AG09319 (cell line): ENCODE measurements around the gene ADAM22.

Experiments
- DNase-seq: peaks from one replicate; pipeline ENCODE4 v3.0.0-alpha.2; 2010; ENCODE audit warnings: low read depth; ENCODE audit errors: extremely low read depth
- TF ChIP-seq, protein P1 (sequence below): IDR thresholded peaks from 2 replicates; pipeline ENCODE4 v1.5.1; 2011; ENCODE audit warnings: low read depth, mild to moderate bottlenecking, inconsistent platforms, low read length, moderate library complexity

ADAM22 gene

DNA sequence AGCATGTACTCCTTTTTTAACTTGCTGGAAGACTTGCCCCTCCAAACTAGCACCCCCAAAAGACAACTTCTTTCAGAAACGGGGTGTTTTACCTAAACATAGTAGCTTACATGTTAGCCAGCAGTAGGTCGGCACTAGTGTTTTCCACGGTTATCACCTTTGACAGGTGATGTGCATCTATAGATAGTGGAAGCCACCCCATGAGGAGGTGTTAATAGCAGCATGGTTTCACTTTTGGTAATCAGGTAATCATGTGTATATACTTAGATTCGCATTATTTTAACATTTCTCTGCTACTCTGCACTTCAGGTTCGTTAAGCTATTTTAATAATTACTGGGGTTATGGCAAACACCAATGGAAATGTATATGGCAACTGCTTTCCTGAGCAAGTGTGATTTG is 268.2 kb downstream of the ADAM22 start:
- DNase-seq = no peak
- TF ChIP-seq, protein P1, sequence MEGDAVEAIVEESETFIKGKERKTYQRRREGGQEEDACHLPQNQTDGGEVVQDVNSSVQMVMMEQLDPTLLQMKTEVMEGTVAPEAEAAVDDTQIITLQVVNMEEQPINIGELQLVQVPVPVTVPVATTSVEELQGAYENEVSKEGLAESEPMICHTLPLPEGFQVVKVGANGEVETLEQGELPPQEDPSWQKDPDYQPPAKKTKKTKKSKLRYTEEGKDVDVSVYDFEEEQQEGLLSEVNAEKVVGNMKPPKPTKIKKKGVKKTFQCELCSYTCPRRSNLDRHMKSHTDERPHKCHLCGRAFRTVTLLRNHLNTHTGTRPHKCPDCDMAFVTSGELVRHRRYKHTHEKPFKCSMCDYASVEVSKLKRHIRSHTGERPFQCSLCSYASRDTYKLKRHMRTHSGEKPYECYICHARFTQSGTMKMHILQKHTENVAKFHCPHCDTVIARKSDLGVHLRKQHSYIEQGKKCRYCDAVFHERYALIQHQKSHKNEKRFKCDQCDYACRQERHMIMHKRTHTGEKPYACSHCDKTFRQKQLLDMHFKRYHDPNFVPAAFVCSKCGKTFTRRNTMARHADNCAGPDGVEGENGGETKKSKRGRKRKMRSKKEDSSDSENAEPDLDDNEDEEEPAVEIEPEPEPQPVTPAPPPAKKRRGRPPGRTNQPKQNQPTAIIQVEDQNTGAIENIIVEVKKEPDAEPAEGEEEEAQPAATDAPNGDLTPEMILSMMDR = no peak

DNA sequence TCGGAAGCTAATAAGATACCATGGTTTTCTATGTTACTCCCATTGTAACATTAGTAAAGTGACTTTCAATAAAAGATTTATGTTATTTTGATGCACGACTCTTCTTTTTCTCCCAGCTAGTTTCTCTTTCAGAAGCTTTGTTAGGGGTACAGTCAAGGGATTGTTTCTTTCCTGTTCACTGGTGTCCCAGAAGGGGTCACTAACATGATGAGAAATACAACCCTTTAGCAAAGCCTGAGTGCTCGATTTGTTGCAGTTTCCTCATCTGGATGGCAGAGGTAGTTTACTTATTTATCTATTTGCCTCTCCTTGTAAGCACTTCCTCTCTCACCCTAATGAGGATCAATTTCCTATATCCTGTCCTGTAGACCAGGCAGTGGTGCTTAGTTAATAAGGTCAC is 268.7 kb downstream of the ADAM22 start:
- TF ChIP-seq, protein P1 = no peak
- DNase-seq = no peak

- TF ChIP-seq, protein P1 = no peak
- DNase-seq = no peak
These were observed 269.4 kb downstream of the ADAM22 start for GRCh38 chr7:88203401-88203800.

DNA sequence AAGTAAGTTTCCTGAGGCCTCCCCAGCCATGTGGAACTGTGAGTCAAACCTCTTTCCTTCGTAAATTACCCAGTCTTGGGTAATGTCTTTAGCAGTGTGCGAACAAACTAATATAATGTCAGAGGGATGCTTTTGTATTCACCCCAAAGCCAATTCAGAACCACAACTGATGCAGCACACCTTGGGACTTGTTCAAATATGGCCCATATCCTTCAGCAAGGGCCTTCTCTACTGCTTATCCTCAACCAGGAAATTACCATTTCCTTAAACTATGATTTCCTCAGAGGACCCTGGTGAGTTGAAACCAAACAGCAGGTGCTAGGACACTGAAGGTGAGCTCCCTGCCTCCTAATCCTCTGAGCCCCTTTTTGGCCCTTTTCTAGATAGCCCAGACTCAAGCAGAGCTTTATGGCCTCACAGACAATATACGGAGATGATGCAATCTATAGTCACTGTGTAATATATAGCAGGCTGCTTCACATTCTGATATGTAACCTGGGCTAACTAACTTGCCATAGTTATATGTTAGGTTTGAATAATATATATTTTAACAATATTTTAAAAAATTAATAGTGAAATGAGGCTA is 270.6 kb downstream of the ADAM22 start:
- no peak for DNase-seq
- TF ChIP-seq, protein P1 = no peak

DNA sequence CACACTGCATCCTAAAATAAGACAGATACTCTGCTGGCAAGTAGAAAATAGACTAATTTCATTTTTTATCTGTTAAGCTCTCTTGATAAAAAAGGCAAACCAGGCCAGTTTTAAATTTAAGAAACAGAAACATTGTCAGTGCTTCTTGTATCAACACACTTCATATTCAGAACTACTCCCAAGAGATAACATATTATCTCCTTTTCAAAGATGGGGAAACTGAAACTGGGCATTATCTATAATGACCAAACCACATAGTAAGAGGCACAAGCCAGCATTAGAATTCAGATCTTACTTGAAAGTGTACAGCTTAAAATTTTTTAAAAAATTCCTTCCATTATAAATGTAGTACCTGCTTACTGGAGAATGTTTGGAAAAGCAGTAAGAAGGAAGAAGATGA is 271.1 kb downstream of the ADAM22 start:
- TF ChIP-seq, protein P1 = no peak
- no peak for DNase-seq

DNA sequence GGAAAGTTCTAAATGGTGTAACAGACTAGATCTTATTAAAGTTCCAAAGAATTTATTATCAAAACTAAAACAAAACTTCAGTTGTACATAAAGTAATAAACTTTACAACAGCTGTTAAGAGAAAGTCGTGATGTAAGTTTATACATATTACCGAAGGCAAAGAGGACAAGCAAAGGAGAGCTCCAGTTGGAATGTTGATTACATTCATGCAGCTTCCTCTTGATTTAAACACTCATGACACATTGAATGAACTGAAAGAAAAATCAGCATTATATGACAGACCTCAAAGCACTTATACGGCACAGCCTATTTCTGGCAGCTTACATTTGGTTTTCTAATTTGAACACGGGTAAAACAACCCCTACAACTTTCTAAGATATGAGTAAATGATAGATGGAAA is 272.2 kb downstream of the ADAM22 start:
- TF ChIP-seq, protein P1 = no peak
- DNase-seq = no peak

- DNase-seq = no peak
- TF ChIP-seq, protein P1 = no peak
These were observed 274.5 kb downstream of the ADAM22 start for GRCh38 chr7:88208521-88208920.
